Astrocyte (in vitro differentiated cells and primary cell): ENCODE results near the gene GPLD1. TPM values are rescaled to one million over a fixed set of nuclear protein-coding genes. Genes with fewer than 3 reads are reported as not detected.

ENCODE experiments used
- DNase-seq: peaks from one replicate; pipeline ENCODE4 v3.0.0-alpha.2; 2010; ENCODE audit warnings: low read depth
- FAIRE-seq: peaks from 2 replicates; lab custom pipeline; 2011; peaks lifted over from hg19 to GRCh38; lab: Jason Lieb, UNC
- H2AFZ ChIP-seq: 2 replicates; pipeline ENCODE4 v1.6.0; 2012; ENCODE audit warnings: low read depth, low read length, inconsistent platforms
- H3K27ac ChIP-seq: 2 replicates; pipeline ENCODE4 v1.5.1; 2011; ENCODE audit warnings: low read depth, low read length, inconsistent platforms
- H3K27me3 ChIP-seq: 2 replicates; pipeline ENCODE4 v1.6.0; 2011; ENCODE audit warnings: low read length, inconsistent platforms; ENCODE audit not compliant: insufficient read depth
- H3K36me3 ChIP-seq: 2 replicates; pipeline ENCODE4 v1.5.1; 2011; ENCODE audit warnings: low read length, inconsistent platforms; ENCODE audit not compliant: insufficient read depth
- H3K4me1 ChIP-seq: 2 replicates; pipeline ENCODE4 v1.5.1; 2011; ENCODE audit warnings: low read length, inconsistent platforms; ENCODE audit not compliant: insufficient read depth
- H3K4me2 ChIP-seq: 2 replicates; pipeline ENCODE4 v1.6.0; 2012; ENCODE audit warnings: low read length, inconsistent platforms
- H3K4me3 ChIP-seq: 2 replicates; pipeline ENCODE4 v1.5.1; 2011; ENCODE audit warnings: low read depth, mild to moderate bottlenecking, low read length, inconsistent platforms; ENCODE audit not compliant: insufficient read depth
- H3K79me2 ChIP-seq: 2 replicates; pipeline ENCODE4 v1.6.0; 2012; ENCODE audit warnings: mild to moderate bottlenecking, low read length, inconsistent platforms; ENCODE audit not compliant: insufficient read depth
- H3K9ac ChIP-seq: 2 replicates; pipeline ENCODE4 v1.6.0; 2012; ENCODE audit warnings: mild to moderate bottlenecking, low read length, inconsistent platforms
- H3K9me3 ChIP-seq: 2 replicates; pipeline ENCODE4 v1.5.1; 2012; ENCODE audit warnings: low read depth, mild to moderate bottlenecking, low read length, inconsistent platforms; ENCODE audit not compliant: insufficient read depth
- H4K20me1 ChIP-seq: 2 replicates; pipeline ENCODE4 v1.6.0; 2012; ENCODE audit warnings: low read length, inconsistent platforms; ENCODE audit not compliant: insufficient read depth
- H3K27ac Mint-ChIP-seq: one replicate; pipeline ENCODE4 v1.8.0; 2021; ENCODE audit warnings: mild to moderate bottlenecking, mixed read lengths; ENCODE audit not compliant: unreplicated experiment
- H3K27me3 Mint-ChIP-seq: one replicate; pipeline ENCODE4 v1.8.0; 2021; ENCODE audit warnings: low read depth, mixed read lengths; ENCODE audit not compliant: unreplicated experiment
- H3K36me3 Mint-ChIP-seq: one replicate; pipeline ENCODE4 v1.8.0; 2021; ENCODE audit warnings: low read depth, mixed read lengths; ENCODE audit not compliant: unreplicated experiment
- H3K4me1 Mint-ChIP-seq: one replicate; pipeline ENCODE4 v1.8.0; 2021; ENCODE audit warnings: low read depth, mixed read lengths; ENCODE audit not compliant: unreplicated experiment
- H3K4me3 Mint-ChIP-seq: one replicate; pipeline ENCODE4 v1.8.0; 2021; ENCODE audit warnings: mild to moderate bottlenecking, moderate library complexity, mixed read lengths; ENCODE audit not compliant: unreplicated experiment
- H3K9me3 Mint-ChIP-seq: one replicate; pipeline ENCODE4 v1.8.0; 2021; ENCODE audit warnings: mild to moderate bottlenecking, mixed read lengths; ENCODE audit not compliant: unreplicated experiment
- EZH2 ChIP-seq: IDR thresholded peaks from 2 replicates; pipeline ENCODE4 v1.6.1; 2012; ENCODE audit warnings: mild to moderate bottlenecking, low read length, inconsistent platforms; ENCODE audit not compliant: insufficient read depth
- total RNA-seq: library from RNA; stranded (reverse); gene quantifications from 2 replicates; pipeline ENCODE4 v1.2.1, GENCODE V29; 2021
- TF ChIP-seq, protein P1 (sequence below): IDR thresholded peaks from 2 replicates; pipeline ENCODE4 v1.5.1; 2011; ENCODE audit warnings: low read depth, mild to moderate bottlenecking, inconsistent platforms, low read length, moderate library complexity; ENCODE audit not compliant: insufficient read depth

The GPLD1 gene
- total RNA-seq, 1 donor from 2014 or later, result 0.75 TPM

DNA sequence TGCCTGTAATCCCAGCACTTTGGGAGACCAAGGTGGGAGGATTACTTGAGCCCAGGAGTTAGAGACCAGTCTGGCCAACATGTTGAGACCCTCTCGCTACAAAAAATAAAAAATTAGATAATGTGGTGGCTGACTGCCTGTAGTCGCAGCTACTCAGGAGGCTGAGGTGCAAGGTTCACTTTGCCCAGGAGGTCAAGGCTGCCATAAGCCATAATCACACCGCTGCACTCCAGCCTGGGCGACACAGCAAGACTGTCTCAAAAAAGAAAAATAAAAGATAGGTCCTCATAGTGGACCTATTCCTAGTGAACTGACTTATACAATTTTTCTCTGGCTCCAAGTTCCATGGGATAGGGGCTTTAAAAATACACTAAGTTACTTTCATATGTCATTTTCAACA is 44.8 kb downstream of the GPLD1 start:
- Mint-ChIP-seq H3K27ac (no peak overlapping the region), H3K9me3 (no peaks in the 10 kb centered on the region), H3K4me3 (no peak overlapping the region), H3K27me3 (peaks cover 6% of the 10 kb centered on the region), H3K4me1 (no peaks in the 10 kb centered on the region), H3K36me3 (no peaks in the 10 kb centered on the region)
- TF ChIP-seq EZH2, result no peak
- TF ChIP-seq, protein P1, sequence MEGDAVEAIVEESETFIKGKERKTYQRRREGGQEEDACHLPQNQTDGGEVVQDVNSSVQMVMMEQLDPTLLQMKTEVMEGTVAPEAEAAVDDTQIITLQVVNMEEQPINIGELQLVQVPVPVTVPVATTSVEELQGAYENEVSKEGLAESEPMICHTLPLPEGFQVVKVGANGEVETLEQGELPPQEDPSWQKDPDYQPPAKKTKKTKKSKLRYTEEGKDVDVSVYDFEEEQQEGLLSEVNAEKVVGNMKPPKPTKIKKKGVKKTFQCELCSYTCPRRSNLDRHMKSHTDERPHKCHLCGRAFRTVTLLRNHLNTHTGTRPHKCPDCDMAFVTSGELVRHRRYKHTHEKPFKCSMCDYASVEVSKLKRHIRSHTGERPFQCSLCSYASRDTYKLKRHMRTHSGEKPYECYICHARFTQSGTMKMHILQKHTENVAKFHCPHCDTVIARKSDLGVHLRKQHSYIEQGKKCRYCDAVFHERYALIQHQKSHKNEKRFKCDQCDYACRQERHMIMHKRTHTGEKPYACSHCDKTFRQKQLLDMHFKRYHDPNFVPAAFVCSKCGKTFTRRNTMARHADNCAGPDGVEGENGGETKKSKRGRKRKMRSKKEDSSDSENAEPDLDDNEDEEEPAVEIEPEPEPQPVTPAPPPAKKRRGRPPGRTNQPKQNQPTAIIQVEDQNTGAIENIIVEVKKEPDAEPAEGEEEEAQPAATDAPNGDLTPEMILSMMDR, result no peak
- no peaks in the 10 kb centered on the region for H3K79me2 ChIP-seq
- no peak overlapping the region for H3K27ac ChIP-seq
- H3K36me3 ChIP-seq, result no peaks in the 10 kb centered on the region
- DNase-seq, result no peak
- no peaks in the 10 kb centered on the region for H3K4me1 ChIP-seq
- no peak overlapping the region for H3K4me3 ChIP-seq
- H3K27me3 ChIP-seq, result no peaks in the 10 kb centered on the region
- no peak for FAIRE-seq
- H3K4me2 ChIP-seq, result no peak overlapping the region
- no peaks in the 10 kb centered on the region for H4K20me1 ChIP-seq
- H2AFZ ChIP-seq, result no peak overlapping the region
- H3K9ac ChIP-seq, result no peak overlapping the region
- no peaks in the 10 kb centered on the region for H3K9me3 ChIP-seq

DNA sequence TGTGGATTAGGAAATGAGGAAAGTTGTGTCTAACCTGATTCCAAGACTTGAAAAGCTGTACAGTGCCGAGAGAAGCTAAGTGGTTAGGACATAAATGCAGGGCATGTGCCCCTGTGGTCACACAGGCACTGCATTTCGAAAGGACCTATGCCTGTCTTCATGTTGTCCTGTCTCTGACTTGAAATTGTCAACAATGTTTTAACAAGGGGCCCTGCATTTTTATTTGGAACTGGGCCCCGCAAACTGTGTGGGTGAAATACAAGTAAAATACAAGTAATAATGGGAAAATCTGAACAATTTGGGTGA is 47.8 kb downstream of the GPLD1 start:
- H3K36me3 Mint-ChIP-seq, result no peaks in the 10 kb centered on the region
- no peak overlapping the region for H3K27ac Mint-ChIP-seq
- no peak overlapping the region for H3K4me3 Mint-ChIP-seq
- Histone ChIP-seq H3K27ac (no peak overlapping the region), H4K20me1 (no peaks in the 10 kb centered on the region), H3K9me3 (no peaks in the 10 kb centered on the region), H3K4me1 (no peaks in the 10 kb centered on the region), H3K4me2 (no peak overlapping the region), H2AFZ (no peak overlapping the region), H3K9ac (no peak overlapping the region), H3K36me3 (no peaks in the 10 kb centered on the region), H3K27me3 (no peaks in the 10 kb centered on the region), H3K79me2 (no peaks in the 10 kb centered on the region), H3K4me3 (no peak overlapping the region)
- no peaks in the 10 kb centered on the region for H3K4me1 Mint-ChIP-seq
- DNase-seq (no peak), FAIRE-seq (no peak)
- peaks cover 3% of the 10 kb centered on the region for H3K27me3 Mint-ChIP-seq
- no peaks in the 10 kb centered on the region for H3K9me3 Mint-ChIP-seq
- no peak for TF ChIP-seq EZH2
- TF ChIP-seq, protein P1, result no peak

DNA sequence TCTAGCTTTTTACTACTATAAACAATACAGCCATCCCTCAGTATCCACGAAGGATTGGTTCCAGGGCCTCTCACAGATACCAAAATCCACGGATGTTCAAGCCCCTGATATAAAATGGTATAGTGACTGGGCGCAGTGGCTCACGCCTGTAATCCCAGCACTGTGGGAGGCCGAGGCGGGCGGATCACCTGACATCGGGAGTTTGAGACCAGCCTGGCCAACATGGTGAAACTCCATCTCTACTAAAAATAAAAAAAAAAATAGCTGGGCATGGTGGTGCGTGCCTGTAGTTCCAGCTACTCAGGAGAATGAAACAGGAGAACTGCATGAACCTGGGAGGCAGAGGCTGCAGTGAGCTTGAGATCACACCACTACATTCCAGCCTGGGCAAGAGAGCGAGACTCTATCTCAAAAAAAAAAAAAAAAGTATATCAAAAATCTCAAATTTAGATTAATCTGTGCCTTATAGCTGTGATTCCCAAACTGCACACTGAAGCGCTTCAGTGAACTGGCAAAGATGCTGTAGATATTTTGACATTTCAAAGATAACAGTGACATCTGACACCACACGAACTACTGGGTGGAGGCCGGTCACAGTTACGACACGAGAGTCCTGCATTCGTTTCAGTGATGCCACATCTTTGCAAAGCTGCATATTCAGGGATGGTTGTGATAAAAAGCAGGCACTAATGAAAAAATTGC is 48.3 kb downstream of the GPLD1 start:
- H3K27ac Mint-ChIP-seq, result no peak overlapping the region
- Histone ChIP-seq H3K79me2 (no peaks in the 10 kb centered on the region), H4K20me1 (no peaks in the 10 kb centered on the region), H3K4me1 (no peaks in the 10 kb centered on the region), H3K4me3 (no peak overlapping the region), H3K4me2 (no peak overlapping the region), H3K9ac (no peak overlapping the region), H2AFZ (no peak overlapping the region), H3K36me3 (no peaks in the 10 kb centered on the region), H3K9me3 (no peaks in the 10 kb centered on the region), H3K27ac (no peak overlapping the region), H3K27me3 (no peaks in the 10 kb centered on the region)
- no peak for TF ChIP-seq EZH2
- TF ChIP-seq, protein P1, result no peak
- no peaks in the 10 kb centered on the region for H3K36me3 Mint-ChIP-seq
- no peak for FAIRE-seq
- no peak overlapping the region for H3K4me3 Mint-ChIP-seq
- DNase-seq, result no peak
- no peaks in the 10 kb centered on the region for H3K4me1 Mint-ChIP-seq
- peaks cover 3% of the 10 kb centered on the region for H3K27me3 Mint-ChIP-seq
- H3K9me3 Mint-ChIP-seq, result no peaks in the 10 kb centered on the region
